HG03342 (cell line): ENCODE results near the gene TMEM141.
"Not testable (repeated sequence)": the region's sequence is repeated elsewhere in the genome, so short reads cannot be mapped to it uniquely, and the experiment has no call there.

Experiments
- ATAC-seq: cut with Tn5 transposase; IDR thresholded peaks from one replicate; pipeline ENCODE4 v1.9.1; 2021; ENCODE audit warnings: mild to moderate bottlenecking, moderate library complexity; ENCODE audit not compliant: unreplicated experiment

TMEM141 gene

DNA sequence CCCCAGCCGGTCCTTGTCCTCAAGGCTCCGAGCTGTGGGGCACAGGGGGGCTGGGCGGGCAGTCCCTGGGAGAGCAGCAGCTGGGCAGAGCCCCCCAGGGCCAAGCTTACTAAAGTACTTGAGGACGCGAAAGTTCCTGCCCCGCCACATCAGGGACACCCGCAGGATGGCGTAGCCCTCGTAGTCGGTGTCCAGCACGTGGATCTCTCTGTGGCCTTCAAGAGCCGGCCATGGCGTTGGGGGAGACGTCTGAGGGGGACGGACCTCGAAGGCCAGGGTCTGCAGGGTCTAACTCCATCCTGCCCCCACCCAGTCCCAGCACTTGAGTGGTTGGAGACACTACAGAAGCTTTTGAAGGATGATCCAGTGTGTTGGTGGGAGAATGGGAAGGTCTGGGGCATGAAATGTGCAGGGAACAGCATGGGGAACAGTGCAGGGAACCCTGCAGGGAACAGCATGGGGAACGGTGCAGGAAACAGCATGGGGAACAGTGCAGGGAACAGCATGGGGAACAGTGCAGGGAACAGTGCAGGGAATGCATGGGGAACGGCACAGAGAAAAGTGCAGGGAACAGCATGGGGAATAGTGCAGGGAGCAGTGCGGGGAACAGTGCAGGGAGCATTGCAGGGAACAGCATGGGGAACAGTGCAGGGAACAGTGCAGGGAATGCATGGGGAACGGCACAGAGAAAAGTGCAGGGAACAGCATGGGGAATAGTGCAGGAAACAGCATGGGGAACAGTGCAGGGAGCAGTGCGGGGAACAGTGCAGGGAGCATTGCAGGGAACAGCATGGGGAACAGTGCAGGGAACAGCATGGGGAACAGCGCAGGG, 35.6 kb upstream of the TMEM141 start:
- ATAC-seq: not testable (repeated sequence)

DNA sequence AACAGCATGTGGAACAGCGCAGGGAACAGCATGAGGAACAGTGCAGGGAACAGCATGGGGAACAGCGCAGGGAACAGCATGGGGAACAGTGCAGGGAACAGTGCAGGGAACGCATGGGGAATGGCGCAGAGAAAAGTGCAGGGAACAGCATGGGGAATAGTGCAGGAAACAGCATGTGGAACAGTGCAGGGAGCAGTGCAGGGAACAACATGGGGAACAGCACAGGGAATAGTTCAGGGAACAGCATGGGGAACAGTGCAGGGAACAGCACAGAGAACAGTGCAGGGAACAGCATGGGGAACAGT, 35.1 kb upstream of the TMEM141 start:
- no peak for ATAC-seq

DNA sequence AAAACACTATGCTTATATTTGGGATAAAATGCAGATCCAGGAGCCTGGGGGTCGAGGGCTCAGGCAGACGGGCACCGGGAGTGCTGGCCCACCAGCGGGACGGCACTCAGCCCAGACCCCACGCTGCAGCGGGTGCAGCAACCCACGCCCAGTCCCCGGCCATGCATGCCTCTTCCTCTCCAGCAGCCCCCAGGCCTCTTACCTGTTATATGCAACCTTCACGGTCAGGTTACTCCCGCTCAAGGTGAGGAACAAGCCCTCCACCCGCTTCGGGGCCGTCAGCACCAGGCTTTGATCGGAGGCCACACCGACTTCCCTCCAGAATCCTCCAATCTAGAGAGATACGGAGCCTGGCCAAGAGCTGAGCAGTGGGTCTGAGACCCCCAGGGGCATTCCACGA, 34.3 kb upstream of the TMEM141 start:
- ATAC-seq: no peak

DNA sequence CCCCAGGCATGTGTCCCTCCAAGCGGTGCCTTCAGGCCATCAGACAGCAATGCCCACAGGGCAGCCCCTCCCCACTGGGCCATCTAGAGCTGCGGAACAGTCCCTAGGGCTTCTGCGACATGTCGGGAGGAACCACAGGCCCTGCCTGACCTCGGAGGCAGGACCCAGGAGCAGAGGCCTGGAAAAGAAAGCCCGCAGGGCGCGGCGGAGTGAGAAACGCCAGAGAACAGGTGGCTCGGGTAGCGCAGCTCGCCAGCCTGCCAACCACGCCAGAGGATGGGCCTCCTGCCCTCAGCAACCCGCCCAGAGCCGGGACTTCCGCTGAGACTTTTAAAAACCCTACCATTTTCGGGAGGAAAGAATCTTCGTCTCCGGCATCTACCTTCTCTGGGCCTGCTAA, 33.8 kb upstream of the TMEM141 start:
- ATAC-seq: no peak

DNA sequence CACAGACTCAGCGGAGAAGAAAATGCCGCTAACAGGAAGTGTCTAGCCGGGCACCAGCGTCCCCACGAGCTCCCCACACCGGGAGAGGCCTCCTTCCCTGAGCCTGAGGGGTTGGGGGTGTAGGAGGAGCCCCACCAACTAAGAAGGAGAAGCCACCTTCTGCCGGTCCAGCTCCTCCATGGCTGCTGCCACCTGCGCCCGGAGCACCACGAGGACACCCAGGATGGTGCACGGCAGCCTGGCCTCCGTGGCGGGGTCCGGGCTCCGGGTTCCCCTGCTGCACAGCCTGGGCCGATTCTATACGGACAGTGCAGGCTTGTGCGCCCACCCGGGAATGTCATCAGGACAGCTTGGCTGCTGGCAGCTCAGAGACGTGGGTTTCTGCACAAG, 33.4 kb upstream of the TMEM141 start:
- no peak for ATAC-seq

DNA sequence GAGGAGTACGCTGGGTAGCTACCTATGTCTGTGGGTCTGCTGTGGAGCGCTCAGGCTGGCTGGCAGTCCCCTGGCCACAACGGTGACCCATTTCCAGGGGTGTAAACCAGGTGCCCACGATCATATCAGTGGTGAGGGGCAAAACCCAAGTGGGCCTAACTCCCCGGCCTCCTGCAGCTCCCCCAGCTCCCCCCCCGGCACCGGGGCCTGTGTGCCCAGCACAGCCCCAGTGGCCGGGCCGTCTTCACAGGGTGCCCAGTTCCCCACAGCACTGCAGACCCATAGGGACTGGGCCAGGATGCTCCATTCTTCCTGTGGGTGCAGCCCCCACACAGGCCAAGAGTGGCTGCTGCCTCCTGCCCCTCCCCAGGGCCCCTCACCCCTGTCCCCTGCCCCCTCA, 32.1 kb upstream of the TMEM141 start:
- ATAC-seq: no peak

DNA sequence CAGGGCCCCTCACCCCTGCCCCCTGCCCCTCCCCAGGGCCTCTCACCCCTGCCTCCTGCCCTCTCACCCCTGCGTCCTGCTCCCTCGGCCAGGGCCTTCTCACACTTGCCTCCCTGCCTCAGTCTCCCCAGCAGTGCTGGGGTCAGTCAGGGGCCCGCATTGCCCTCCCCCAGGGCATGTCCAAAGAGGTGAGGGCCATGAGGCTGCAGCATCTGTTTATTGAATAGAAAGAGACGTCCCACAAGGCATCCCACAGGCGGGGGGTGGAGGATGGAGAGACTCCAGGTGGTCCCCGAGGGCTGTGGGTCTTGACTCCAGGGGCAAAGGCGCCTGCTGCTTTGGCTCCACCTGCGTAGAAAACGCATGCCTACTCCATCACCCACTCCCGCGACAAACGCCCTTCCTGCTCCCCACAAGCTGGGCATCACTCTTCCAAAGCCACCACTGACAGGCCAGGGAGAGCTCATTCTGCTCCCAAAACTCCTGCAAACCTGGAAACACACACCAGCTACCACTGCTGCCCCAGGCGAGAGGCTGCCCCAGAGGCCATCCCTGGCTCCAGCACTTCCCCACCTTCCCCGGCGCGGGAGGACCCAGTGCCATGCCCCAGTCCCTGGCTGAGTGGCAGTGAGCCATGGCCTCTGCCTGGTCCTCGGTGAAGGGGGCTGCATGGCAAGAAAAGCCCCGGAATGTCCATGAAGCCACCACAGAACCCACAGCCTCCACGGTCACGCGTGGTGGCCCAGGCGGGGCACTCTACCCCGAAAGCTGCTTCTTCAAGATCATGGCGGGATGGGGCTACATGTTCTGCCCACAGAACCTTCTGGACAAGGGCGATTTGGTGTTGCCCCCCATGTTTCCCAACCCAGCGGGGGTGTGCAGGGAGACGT, 31.5 kb upstream of the TMEM141 start:
- no peak for ATAC-seq

DNA sequence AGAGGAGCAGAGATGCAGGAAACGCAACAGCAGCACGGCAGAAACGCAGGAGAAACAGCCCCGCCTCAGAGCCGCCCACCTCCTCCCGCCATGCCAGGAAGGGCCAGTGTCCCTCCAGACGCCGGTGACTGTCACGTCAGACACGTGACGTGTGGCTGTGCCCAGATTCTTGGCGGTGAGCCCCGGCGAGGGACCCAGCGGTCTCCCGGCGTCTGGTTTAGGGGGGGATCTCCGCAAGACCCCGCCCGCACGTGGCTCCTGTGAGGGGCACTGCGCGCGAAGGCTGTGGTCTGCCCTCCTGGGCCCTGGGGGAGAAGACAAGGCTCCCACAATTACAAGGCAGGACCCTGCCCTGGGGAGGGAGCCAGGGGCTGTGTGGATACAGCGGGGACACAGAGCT, 30.7 kb upstream of the TMEM141 start:
- no peak for ATAC-seq

DNA sequence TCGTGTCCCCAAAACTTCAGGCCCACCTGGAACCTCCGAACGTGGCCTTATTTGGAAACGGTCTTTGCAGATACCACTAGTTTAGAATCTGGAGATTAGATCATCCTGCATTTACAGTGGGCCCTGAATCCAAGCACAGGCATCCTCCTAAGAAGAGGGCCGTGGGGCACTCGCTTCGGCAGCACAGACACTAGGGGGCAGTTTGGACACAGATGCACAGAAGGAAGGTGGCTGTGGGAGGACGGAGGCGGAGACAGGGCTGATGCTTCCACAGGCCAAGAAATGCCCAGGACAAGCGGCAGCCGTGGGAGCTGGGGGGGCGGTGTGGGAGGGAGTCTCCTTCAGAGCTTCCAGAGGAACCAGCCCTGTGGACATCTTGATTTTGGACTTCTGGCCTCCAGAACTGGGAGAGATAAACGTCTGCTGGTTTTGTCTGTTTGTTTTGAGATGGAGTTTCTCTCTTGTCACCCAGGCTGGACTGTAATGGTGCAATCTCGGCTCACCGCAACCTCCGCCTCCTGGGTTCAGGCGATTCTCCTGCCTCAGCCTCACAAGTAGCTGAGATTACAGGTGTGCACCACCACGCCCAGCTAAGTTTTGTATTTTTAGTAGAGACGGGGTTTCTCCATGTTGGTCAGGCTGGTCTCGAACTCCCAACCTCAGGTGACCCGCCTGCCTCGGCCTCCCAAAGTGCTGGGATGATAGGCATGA, 30.2 kb upstream of the TMEM141 start:
- not testable (repeated sequence) for ATAC-seq

DNA sequence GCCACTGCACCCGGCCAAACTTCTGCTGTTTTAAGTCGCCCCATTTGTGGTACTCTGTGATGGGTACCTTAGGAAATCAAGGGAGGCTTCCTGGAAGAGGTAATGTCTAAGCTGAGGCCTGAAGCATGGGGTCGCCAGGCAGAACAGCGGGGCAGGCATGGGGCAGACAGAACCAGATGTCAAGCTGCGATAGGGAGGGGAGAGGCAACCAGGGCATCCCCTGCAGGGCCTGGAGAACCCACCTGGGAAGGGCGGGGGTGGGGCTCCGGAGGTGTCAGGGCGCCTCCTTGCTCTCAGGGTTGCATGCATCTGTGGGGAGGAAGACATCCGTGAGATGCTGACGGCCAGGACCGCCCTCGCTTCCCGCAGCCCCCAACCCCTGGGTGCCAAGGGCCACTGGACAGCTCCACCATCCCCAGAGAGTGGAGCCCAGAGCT, 29.6 kb upstream of the TMEM141 start:
- no peak for ATAC-seq

DNA sequence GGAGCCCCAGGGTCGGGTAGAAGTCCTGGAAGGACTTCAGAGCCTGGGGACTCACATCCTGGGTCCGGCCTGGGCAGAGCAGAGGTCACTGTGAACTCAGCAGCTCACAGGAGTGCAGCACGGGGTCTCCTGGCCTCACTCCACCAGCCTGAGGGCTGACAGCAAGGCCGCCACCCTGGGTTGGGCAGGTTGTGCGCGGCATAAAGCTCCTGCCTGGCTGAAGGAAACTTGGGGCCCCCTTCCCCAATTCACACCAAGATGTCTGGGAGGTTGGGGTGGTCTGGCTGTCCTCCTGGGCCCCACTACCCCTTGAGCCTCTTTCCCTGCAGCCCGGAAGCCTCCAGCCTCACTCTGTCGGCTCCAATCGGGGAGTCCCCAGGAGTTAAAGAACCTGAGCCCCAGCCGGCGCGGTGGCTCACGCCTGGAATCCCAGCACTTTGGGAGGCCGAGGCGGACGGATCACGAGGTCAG, 28.9 kb upstream of the TMEM141 start:
- no peak for ATAC-seq

DNA sequence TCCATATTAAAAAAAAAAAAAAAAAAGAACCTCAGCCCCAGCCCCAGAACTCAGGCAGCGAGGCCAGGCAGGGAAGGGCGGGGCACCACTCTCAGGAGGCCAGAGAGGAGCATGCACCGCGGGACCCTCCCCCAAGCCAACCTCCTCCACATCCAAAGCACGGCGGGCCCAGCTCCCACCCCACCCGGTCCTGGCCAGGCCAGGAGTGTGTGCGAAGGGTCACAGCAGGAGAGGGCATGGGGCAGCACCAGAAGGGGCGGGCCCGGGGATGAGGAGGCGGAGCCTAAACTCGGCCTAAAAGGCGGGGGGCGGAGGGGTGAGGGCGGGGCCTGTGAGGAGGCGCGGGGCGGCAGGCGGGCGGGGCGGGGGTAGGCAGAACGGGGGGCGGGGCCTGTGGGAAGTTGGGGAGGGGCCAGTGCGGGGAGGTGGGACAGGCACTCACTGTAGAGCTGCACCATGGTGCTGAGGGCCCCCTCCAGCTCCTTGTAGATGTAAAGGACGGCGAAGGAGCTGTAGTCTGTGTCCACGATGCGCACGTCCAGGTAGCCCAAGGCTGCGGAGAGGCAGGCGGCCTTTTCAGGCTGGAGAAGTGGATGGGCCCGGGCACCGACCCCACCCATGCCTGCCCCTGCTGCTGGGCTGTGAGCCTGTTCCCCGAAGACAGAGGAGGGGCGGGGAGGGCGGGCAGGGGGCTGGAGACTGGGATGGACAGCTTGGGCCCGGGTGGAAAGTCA, 28.1 kb upstream of the TMEM141 start:
- ATAC-seq: no peak

DNA sequence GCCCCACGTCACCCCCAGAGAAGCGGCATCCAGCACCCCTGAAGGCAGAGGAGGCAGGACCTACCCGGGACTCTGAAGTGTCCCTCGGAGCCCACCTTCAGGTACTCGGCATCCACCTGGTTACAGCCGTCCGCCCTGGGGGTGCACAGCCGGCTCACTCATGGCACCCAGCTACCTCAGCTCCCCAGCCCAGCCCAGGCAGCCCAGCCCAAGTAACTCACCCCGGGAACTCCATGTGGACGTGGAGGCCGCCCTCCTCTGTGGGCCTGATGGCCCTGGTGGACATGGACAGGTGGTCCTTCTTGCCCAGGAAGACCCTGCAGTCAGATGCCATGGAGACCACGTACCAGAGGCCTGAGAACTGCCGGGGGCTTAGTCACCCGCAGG, 27.5 kb upstream of the TMEM141 start:
- ATAC-seq: no peak

DNA sequence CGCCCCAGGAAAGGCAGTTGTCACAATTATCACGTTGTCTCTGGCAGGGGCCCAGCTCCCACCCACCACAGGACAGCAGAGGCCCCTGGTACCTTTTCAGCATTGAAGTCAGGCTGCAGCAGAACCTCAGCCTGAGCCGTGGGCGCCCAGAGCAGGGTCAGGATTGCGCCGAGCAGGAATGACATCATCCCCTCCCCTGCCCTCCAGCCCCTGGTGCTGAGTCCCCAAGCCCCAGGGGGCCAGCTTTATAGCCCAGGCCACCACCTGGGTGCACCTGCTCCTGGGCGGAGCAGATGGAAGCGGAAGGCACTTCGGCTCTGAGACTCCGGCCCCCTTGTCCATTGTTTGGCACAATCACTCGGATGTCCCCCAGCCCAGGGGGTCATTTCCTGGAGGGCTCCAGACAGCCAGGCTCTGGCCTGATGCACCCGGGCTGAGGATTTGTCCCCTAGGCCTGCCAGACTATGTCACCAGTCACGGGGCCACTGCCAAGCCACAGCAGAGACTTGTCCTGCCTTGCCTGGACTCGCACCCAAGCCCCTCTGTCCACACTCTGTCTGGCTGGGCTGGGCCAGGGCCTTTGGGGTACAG, 26.7 kb upstream of the TMEM141 start, which contains the start of gene LCN15:
LCN15 (minus strand) TSS at position 218 of the 591 bp plus-strand sequence; CDS start at position 188, 30 bp downstream.
- no peak for ATAC-seq

DNA sequence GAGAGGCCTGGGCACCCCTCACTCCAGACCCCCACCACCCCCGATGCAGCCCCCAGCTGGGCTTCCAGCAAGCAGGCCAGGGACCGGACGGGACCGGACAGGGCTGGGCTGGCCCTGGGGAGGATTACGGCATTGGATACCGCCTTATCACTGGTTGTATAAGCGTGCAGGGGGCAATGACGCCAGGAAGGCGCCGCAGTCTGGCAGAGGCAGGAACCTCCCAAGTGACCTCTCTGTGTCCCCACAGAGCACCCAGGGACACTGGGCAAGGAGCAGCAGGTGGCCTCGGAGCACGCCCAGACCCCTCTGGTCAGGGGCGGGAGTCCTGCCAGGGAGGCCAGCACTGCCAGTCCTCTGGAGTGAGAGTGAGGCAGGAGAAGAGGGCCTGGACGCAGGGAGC, 26.1 kb upstream of the TMEM141 start:
- ATAC-seq: no peak

DNA sequence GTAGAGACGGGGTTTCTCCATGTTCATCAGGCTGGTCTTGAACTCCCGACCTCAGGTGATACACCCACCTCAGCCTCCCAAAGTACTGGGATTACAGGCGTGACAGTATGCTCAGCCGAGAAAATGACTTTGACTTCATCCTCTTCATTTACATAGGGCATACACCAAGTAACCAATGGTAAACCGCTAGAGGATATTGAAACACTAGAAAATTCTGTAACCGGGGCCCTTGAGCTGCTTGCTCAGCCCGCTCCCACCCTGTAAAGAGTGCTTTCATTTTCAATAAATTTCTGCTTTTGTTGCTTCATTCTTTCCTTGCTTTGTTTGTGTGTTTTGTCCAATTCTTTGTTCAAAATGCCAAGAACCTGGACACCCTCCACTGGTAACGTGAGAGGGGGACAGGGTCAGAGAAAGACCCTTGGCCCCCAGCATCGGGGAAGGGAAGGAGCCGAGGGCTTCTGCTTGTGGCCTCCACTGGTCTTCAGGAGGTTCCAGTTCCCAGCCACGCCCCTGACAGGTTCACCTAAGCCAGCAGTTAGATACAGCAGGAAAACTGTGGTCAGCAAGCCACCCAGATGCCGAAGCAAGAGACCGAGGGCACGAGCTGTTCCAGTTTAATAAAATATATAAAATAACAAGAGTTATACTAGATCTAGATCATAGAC, 25.3 kb upstream of the TMEM141 start:
- peak; percentile 43 for ATAC-seq

DNA sequence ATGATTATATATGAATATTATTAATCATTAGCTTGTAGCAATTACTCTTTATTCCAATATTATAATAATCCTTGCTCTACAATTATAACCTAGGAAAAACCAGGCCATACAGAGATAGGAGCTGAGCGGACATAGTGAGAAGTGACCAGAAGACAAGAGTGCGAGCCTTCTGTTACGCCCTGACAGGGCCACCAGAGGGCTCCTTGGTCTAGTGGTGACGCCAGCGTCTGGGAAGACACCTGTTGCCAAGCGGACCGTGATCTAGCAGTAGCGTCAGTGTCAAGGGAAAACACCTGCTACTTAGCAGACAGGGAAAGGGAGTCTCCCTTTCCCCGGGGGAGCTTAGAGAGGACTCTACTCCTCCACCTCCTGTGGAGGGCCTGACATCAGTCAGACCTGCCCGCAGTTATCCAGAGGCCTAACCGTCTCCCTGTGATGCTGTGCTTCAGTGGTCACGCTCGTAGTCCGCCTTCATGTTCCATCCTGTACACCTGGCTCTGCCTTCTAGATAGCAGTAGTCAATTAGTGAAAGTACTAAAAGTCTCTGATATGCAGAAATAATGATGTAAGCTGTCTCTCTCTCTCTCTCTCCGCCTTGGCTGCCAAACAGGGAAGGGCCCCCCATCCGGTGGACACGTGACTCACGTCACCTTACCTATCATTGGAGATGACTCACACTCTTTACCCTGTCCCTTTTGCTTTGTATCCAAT, 24.6 kb upstream of the TMEM141 start:
- not testable (repeated sequence) for ATAC-seq

DNA sequence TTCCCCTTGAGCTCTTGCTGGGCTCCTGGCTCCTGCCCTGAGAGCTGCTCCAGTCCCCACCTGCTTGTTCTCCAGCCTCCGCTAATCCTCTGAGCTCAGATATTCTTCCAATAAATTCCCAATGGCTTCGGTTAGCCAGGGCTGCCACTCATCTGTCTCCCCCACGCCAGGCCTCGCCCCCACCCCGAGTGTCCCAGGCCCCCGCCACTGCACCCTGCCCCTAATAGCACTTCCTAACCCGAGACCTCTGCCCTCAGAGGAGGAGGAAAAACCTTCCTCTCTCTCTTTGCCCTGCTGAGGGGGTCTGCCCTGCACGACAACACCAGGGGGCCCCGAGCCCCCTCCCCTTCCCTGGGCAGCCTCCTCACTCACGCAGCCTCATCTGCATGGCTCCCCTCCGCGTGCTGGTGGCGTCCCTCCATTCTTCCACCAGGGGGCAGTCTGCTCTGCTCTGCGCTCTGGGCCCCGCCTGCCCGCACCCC, 21.4 kb upstream of the TMEM141 start:
- no peak for ATAC-seq

DNA sequence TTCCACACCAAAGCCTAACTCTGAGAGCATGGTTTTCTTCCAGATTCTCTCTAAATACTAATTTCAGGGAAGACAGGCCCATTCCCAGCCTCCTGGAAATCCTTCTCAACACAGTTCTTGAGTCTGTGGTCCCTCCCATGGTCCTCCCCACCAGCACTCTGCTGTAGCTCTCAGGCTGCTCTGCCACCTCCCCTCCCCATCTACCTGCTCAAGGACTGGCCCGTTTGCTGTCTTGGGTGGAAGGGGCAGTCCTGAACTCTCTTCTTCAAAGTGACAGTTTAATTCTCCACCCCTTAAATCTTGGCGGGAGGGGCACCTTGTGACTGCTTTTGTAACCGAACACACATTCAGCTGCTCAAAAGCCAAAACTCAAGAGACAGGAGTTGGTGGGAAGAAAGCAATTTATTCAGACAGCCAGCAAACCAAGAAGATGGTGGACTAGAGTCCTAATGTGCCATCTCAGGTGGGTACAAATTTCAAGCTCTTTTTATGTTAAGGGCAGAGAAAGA, 19.2 kb upstream of the TMEM141 start:
- ATAC-seq: no peak
